ENCODE data around the gene TBC1D22A. TPM values are rescaled to one million over a fixed set of nuclear protein-coding genes. Genes with fewer than 3 reads are reported as not detected.

The TBC1D22A gene
- total RNA-seq, 1 donor from 2014 or later, result 10.6 TPM

- Mint-ChIP-seq H3K27ac (no peak overlapping the region), H3K36me3 (peaks cover 15% of the 10 kb centered on the region), H3K4me1 (no peaks in the 10 kb centered on the region), H3K4me3 (no peak overlapping the region), H3K9me3 (no peaks in the 10 kb centered on the region), H3K27me3 (ENCODE audit: insufficient read depth, low read depth) (no peaks in the 10 kb centered on the region)
- TF ChIP-seq EZH2 (IDR thresholded peaks at IDR 0.05), result no peak
- TF ChIP-seq EZH2phosphoT487 (IDR thresholded peaks at IDR 0.05), result no peak
- no peak for TF ChIP-seq CTCF (IDR thresholded peaks at IDR 0.05)
- no peak overlapping the region for H3K4me2 ChIP-seq
- H3K9ac ChIP-seq, result no peak overlapping the region
- H4K20me1 ChIP-seq (ENCODE audit: low read depth), result no peaks in the 10 kb centered on the region
- H3K9me3 ChIP-seq (ENCODE audit: low read depth), result no peaks in the 10 kb centered on the region
- no peak overlapping the region for H3K27ac ChIP-seq
- no peaks in the 10 kb centered on the region for H3K36me3 ChIP-seq
- H3K4me3 ChIP-seq, result no peak overlapping the region
- H3F3A ChIP-seq (ENCODE audit: low read depth), result no peaks in the 10 kb centered on the region
- no peaks in the 10 kb centered on the region for H3K4me1 ChIP-seq
- H2AFZ ChIP-seq (replicated peaks), result no peak overlapping the region
- no peaks in the 10 kb centered on the region for H3K79me2 ChIP-seq (ENCODE audit: low read depth)
- no peaks in the 10 kb centered on the region for H3K27me3 ChIP-seq
- no peak for DNase-seq (ENCODE audit: low spot score)
Measured at GRCh38 chr22:46894081-46894671, 131.7 kb downstream of the TBC1D22A start.

GRCh38 chr22:46894851-46895640 lies 132.6 kb downstream of the TBC1D22A start:
- Histone ChIP-seq H3K27ac (no peak overlapping the region), H3K36me3 (no peaks in the 10 kb centered on the region), H3K9ac (no peak overlapping the region), H3K4me2 (no peak overlapping the region), H2AFZ (replicated peaks) (no peak overlapping the region), H3F3A (ENCODE audit: low read depth) (no peaks in the 10 kb centered on the region), H3K79me2 (ENCODE audit: low read depth) (no peaks in the 10 kb centered on the region), H3K4me3 (no peak overlapping the region), H3K9me3 (ENCODE audit: low read depth) (no peaks in the 10 kb centered on the region), H3K4me1 (no peaks in the 10 kb centered on the region), H3K27me3 (no peaks in the 10 kb centered on the region), H4K20me1 (ENCODE audit: low read depth) (no peaks in the 10 kb centered on the region)
- H3K4me1 Mint-ChIP-seq, result no peaks in the 10 kb centered on the region
- H3K27ac Mint-ChIP-seq, result no peak overlapping the region
- H3K9me3 Mint-ChIP-seq, result no peaks in the 10 kb centered on the region
- H3K36me3 Mint-ChIP-seq, result peaks cover 15% of the 10 kb centered on the region
- DNase-seq (ENCODE audit: low spot score), result no peak
- no peak overlapping the region for H3K4me3 Mint-ChIP-seq
- TF ChIP-seq CTCF (IDR thresholded peaks at IDR 0.05) (no peak), EZH2 (IDR thresholded peaks at IDR 0.05) (no peak), EZH2phosphoT487 (IDR thresholded peaks at IDR 0.05) (no peak)
- H3K27me3 Mint-ChIP-seq (ENCODE audit: insufficient read depth, low read depth), result no peaks in the 10 kb centered on the region

GRCh38 chr22:46895753-46896152 lies 133.3 kb downstream of the TBC1D22A start:
- no peak overlapping the region for H3K27ac Mint-ChIP-seq
- H3K9me3 Mint-ChIP-seq, result no peaks in the 10 kb centered on the region
- no peak for DNase-seq (ENCODE audit: low spot score)
- Histone ChIP-seq H4K20me1 (ENCODE audit: low read depth) (no peaks in the 10 kb centered on the region), H3K4me1 (no peaks in the 10 kb centered on the region), H3K79me2 (ENCODE audit: low read depth) (no peaks in the 10 kb centered on the region), H2AFZ (replicated peaks) (no peak overlapping the region), H3K4me2 (no peak overlapping the region), H3K9me3 (ENCODE audit: low read depth) (no peaks in the 10 kb centered on the region), H3K9ac (no peak overlapping the region), H3K36me3 (no peaks in the 10 kb centered on the region), H3K27ac (no peak overlapping the region), H3K4me3 (no peak overlapping the region), H3K27me3 (no peaks in the 10 kb centered on the region), H3F3A (ENCODE audit: low read depth) (no peaks in the 10 kb centered on the region)
- H3K27me3 Mint-ChIP-seq (ENCODE audit: insufficient read depth, low read depth), result no peaks in the 10 kb centered on the region
- no peaks in the 10 kb centered on the region for H3K4me1 Mint-ChIP-seq
- H3K36me3 Mint-ChIP-seq, result peaks cover 15% of the 10 kb centered on the region
- H3K4me3 Mint-ChIP-seq, result no peak overlapping the region
- TF ChIP-seq EZH2 (IDR thresholded peaks at IDR 0.05), result no peak
- TF ChIP-seq CTCF (IDR thresholded peaks at IDR 0.05), result no peak
- TF ChIP-seq EZH2phosphoT487 (IDR thresholded peaks at IDR 0.05), result no peak

Measured in neural progenitor cell (in vitro differentiated cells).